Esophagus muscularis mucosa (tissue), 4 donors: ENCODE measurements around the gene ADPRHL1.

Experiments used
- CTCF ChIP-seq, 3 experiments: fragments of 200-600 bp in 2 of 3; fragments of 450-650 bp in 1 of 3; sonication (generic) in 2 of 3; IDR thresholded peaks; one replicate each; pipeline ENCODE4 v1.5.1; 2017 to 2019; ENCODE audit warnings: antibody characterized with exemption in 3 of 3, mild to moderate bottlenecking in 2 of 3, moderate library complexity in 1 of 3
- EP300 ChIP-seq: sonication (generic); formaldehyde crosslinking; IDR thresholded peaks from one replicate; pipeline ENCODE4 v1.6.1; 2017; ENCODE audit warnings: antibody characterized with exemption
- POLR2A ChIP-seq: fragments of 450-650 bp; IDR thresholded peaks from one replicate; pipeline ENCODE4 v1.6.1; 2017; ENCODE audit warnings: antibody characterized with exemption, moderate library complexity, mild to moderate bottlenecking, low read depth
- POLR2AphosphoS5 ChIP-seq, 2 donors: sonication (generic); formaldehyde crosslinking; IDR thresholded peaks; one replicate each; pipeline ENCODE4 v1.6.1; 2017; ENCODE audit warnings: antibody characterized with exemption in 2 of 2

DNA sequence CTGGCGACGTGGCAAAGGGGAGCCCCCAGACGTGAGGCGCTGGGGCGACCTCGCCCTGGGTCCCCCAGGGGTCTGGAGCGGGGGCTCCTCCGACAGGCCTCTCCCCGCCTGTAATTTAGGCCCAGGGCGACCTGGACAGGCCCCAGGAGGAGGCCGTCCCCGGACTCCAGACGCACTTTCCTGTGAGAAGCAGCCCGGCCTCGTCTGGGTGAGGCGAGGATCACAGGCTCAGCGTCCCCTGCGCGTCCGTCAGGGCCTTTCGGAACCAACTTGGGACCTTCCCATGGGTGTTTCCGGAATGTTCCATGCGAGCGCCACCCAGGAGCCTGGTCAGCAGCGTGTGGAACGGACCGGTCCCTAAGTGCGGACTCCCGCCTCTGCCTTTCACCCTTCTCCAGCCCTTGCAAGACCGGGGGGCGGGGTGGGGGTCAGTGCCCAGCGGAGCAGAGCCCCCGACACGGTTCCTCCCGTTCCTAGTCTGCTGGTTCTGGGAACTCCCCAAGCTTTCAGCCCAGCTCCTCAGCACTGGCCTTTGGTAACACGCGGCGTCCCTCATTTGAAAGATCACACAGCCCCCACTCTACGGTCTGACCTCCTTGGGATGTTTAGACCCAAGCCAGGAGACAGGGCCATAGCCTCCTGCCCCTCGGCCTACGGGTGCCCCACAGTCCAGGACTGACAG is 88.2 kb downstream of the ADPRHL1 start:
- TF ChIP-seq CTCF (IDR thresholded peaks at IDR 0.05) = no peak
- no peak for TF ChIP-seq POLR2A
- no peak for TF ChIP-seq EP300
- TF ChIP-seq POLR2AphosphoS5 (IDR thresholded peaks at IDR 0.05) = no peak
